Tibial nerve (tissue), 4 donors: ENCODE results near the gene RBMS3. TPM values are rescaled to one million over a fixed set of nuclear protein-coding genes. Genes with fewer than 3 reads are reported as not detected.

Experiments used
- DNase-seq, 2 donors: peaks; one replicate each; pipeline ENCODE4 v3.0.0-alpha.2; 2019; ENCODE audit warnings: low spot score in 2 of 2
- H3K27ac ChIP-seq, 4 donors: fragments of 200-600 bp; sonication (generic) in 3 of 4; one replicate each; pipeline ENCODE4 v1.5.1; 2017 to 2019; ENCODE audit warnings: mild to moderate bottlenecking in 1 of 4
- H3K27me3 ChIP-seq, 2 donors: fragments of 200-600 bp; sonication (generic) in 1 of 2; one replicate each; pipeline versions ENCODE4 v1.5.1 to v1.6.0; 2017 to 2019
- H3K36me3 ChIP-seq, 3 donors: fragments of 200-600 bp; sonication (generic); one replicate each; pipeline ENCODE4 v1.5.1; 2018 to 2019
- H3K4me1 ChIP-seq, 4 donors: fragments of 200-600 bp; sonication (generic) in 3 of 4; one replicate each; pipeline ENCODE4 v1.5.1; 2017 to 2019
- H3K4me3 ChIP-seq, 4 donors: fragments of 200-600 bp; sonication (generic) in 3 of 4; one replicate each; pipeline ENCODE4 v1.5.1; 2017 to 2019; ENCODE audit warnings: mild to moderate bottlenecking in 1 of 4, moderate library complexity in 1 of 4
- H3K9me3 ChIP-seq, 4 donors: fragments of 200-600 bp; sonication (generic) in 3 of 4; one replicate each; pipeline ENCODE4 v1.5.1; 2017 to 2019
- EP300 ChIP-seq, 2 donors: sonication (generic); formaldehyde crosslinking; IDR thresholded peaks; one replicate each; pipeline ENCODE4 v1.6.1; 2017; ENCODE audit warnings: antibody characterized with exemption in 2 of 2, mild to moderate bottlenecking in 1 of 2
- POLR2A ChIP-seq, 2 donors: fragments of 450-650 bp; IDR thresholded peaks; one replicate each; pipeline ENCODE4 v1.6.1; 2017; ENCODE audit warnings: antibody characterized with exemption in 2 of 2, mild to moderate bottlenecking in 2 of 2, moderate library complexity in 2 of 2
- WGBS, 2 donors: methylation state at CpG; one replicate each; pipeline ENCODE4 v1.1.5; 2018; 5-methylcytosine and 5-hydroxymethylcytosine counted together
- total RNA-seq, 4 donors: library from RNA; depleted of rRNA; stranded (reverse); fragments of >200 nt; gene quantifications; one replicate each; pipeline ENCODE4 v1.1.0, GENCODE V29; 2016
- TF ChIP-seq, protein P1 (sequence below), 5 experiments: fragments of 200-600 bp in 3 of 5; fragments of 450-650 bp in 2 of 5; sonication (generic) in 3 of 5; IDR thresholded peaks; one replicate each; pipeline ENCODE4 v1.5.1; 2016 to 2019; ENCODE audit warnings: antibody characterized with exemption in 5 of 5, mild to moderate bottlenecking in 3 of 5, moderate library complexity in 2 of 5

The RBMS3 gene
- total RNA-seq, 4 donors from 2014 or later: 157 to 175 (median 161) TPM

DNA sequence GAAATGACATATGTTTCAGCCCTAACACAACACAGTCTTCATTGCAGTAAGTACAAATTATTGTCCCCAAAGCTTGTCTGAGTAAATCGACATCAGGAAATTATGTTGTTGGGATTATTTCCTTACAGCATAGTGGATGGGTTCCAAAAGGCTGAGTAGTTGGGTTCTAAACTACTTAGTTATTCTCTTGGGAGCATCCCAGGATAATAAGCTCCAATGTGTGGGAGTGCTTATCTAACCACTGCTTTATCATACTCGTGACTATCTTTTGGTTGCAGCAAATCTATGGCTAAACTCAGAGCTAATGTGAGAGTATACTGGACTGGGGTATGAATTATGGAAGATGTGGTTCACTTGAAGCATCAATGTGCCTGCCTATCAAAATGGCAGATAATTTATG is 128.5 kb downstream of the RBMS3 start:
- TF ChIP-seq POLR2A (IDR thresholded peaks at IDR 0.05): no peak
- no peak for TF ChIP-seq EP300 (IDR thresholded peaks at IDR 0.05)
- TF ChIP-seq, protein P1, sequence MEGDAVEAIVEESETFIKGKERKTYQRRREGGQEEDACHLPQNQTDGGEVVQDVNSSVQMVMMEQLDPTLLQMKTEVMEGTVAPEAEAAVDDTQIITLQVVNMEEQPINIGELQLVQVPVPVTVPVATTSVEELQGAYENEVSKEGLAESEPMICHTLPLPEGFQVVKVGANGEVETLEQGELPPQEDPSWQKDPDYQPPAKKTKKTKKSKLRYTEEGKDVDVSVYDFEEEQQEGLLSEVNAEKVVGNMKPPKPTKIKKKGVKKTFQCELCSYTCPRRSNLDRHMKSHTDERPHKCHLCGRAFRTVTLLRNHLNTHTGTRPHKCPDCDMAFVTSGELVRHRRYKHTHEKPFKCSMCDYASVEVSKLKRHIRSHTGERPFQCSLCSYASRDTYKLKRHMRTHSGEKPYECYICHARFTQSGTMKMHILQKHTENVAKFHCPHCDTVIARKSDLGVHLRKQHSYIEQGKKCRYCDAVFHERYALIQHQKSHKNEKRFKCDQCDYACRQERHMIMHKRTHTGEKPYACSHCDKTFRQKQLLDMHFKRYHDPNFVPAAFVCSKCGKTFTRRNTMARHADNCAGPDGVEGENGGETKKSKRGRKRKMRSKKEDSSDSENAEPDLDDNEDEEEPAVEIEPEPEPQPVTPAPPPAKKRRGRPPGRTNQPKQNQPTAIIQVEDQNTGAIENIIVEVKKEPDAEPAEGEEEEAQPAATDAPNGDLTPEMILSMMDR (IDR thresholded peaks at IDR 0.05): no peak
- 38 to 49% methylated on average over 2 of the region's 2 CpGs for WGBS, 2 donors

DNA sequence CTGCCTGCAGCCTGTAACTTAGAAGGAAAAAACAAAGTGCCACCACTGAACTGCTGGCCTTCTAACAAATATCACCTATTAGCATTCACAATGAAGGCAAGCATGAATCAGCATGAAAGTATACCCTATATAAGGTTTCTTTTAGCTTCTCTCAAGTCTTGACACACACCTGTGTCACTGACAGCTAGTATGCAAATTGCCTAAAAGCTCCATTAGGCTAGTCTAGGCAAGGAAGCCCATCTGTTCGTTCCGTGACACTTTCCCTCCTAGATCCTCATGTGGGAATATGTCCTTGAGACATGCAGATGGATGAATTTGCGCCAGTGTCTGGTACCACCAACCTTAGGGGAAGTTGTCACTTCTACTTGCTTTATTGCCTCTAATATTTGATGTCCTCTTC is 129.3 kb downstream of the RBMS3 start:
- H3K27me3 ChIP-seq: no peaks in the 10 kb centered on the region
- DNase-seq: no peak
- peaks cover 0 to 69% (median 18%) of the 10 kb centered on the region in 4 donors for H3K4me1 ChIP-seq
- 82 to 87% methylated on average over 3 of the region's 3 CpGs for WGBS, 2 donors
- H3K4me3 ChIP-seq: no peak overlapping the region
- TF ChIP-seq EP300 (IDR thresholded peaks at IDR 0.05) (no peak), POLR2A (IDR thresholded peaks at IDR 0.05) (no peak)
- TF ChIP-seq, protein P1 (IDR thresholded peaks at IDR 0.05): no peak
- no peaks in the 10 kb centered on the region for H3K9me3 ChIP-seq
- peak overlapping the region in 1 of 4 donors; percentile 52 for H3K27ac ChIP-seq
- no peaks in the 10 kb centered on the region for H3K36me3 ChIP-seq

More for the DNA sequence above, 128.5 kb downstream of the RBMS3 start:
- Histone ChIP-seq H3K36me3 (no peaks in the 10 kb centered on the region), H3K4me3 (no peak overlapping the region), H3K27ac (peak overlapping the region in 1 of 4 donors; percentile 53), H3K4me1 (peaks cover 0 to 65% (median 18%) of the 10 kb centered on the region in 4 donors), H3K9me3 (no peaks in the 10 kb centered on the region), H3K27me3 (no peaks in the 10 kb centered on the region)
- DNase-seq: no peak

DNA sequence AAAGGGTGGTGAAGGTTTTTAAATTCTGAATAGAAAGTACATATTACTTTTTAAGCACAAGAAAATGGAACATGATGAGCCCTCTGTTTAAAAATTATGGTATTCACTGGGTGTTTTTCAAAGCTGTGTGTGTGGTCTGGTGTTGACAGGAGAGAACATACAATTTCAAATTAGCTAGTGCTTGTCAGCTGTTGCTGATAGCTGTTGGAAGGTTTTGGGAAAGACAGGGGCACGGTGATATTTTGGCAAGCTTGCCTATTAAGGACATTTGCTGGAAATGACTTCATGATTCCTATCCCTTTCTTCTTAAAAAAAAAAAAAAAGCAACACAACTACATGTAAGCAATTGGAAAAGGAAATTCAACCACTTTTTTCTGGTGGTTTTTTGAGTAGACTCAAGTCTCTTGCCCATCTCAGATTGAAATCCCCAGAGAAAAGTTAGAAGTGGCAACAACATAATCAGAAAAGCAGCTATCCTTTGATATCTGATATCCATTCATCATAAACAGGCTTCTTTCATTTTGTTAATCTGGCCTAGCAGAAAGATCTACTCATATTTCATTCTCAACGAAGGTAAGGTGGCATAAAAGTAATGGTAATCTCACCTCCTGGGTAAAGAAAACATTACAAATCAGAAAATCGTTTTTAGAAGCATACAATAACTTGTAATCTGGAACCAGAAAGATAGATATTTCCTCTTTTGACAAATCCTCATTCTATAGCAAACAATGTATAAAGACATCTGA is 130.0 kb downstream of the RBMS3 start:
- Histone ChIP-seq H3K4me1 (peaks cover 0 to 66% (median 16%) of the 10 kb centered on the region in 4 donors), H3K36me3 (no peaks in the 10 kb centered on the region), H3K27me3 (no peaks in the 10 kb centered on the region), H3K9me3 (no peaks in the 10 kb centered on the region), H3K27ac (peak overlapping the region in 2 of 4 donors; percentile 15 to 52), H3K4me3 (no peak overlapping the region)
- WGBS, 2 donors: 33 to 35% methylated on average over 3 of the region's 3 CpGs
- TF ChIP-seq EP300 (IDR thresholded peaks at IDR 0.05): peak in 1 of 2 donors; percentile 53
- TF ChIP-seq, protein P1 (IDR thresholded peaks at IDR 0.05): no peak
- DNase-seq: no peak

DNA sequence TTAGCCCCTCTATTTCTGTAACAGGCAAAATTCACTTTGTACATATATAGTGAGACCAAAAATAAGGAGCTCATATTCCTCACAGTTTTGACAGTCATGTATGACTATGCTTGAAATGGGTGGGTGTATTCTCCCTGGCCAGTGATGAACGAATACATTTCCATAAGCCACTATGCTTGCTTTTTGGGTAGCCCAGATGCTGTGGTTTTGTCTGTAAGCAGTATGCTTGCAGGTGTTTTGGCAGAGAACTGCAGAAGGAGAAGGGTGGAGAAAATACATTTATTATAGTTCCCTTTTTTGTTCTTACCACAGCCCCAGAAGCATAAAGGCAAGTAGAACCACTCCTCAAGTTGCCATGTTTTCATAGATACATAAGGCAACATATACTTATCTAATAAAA is 131.2 kb downstream of the RBMS3 start:
- no peak overlapping the region for H3K27ac ChIP-seq
- no peaks in the 10 kb centered on the region for H3K9me3 ChIP-seq
- peaks cover 0 to 63% (median 12%) of the 10 kb centered on the region in 4 donors for H3K4me1 ChIP-seq
- no peak for DNase-seq
- no peak overlapping the region for H3K4me3 ChIP-seq
- H3K27me3 ChIP-seq: no peaks in the 10 kb centered on the region
- WGBS, 2 donors: 0 to 61% methylated on average over 1 of the region's 1 CpG
- no peaks in the 10 kb centered on the region for H3K36me3 ChIP-seq
- TF ChIP-seq EP300 (IDR thresholded peaks at IDR 0.05) (no peak), POLR2A (IDR thresholded peaks at IDR 0.05) (no peak)
- TF ChIP-seq, protein P1 (IDR thresholded peaks at IDR 0.05): no peak

DNA sequence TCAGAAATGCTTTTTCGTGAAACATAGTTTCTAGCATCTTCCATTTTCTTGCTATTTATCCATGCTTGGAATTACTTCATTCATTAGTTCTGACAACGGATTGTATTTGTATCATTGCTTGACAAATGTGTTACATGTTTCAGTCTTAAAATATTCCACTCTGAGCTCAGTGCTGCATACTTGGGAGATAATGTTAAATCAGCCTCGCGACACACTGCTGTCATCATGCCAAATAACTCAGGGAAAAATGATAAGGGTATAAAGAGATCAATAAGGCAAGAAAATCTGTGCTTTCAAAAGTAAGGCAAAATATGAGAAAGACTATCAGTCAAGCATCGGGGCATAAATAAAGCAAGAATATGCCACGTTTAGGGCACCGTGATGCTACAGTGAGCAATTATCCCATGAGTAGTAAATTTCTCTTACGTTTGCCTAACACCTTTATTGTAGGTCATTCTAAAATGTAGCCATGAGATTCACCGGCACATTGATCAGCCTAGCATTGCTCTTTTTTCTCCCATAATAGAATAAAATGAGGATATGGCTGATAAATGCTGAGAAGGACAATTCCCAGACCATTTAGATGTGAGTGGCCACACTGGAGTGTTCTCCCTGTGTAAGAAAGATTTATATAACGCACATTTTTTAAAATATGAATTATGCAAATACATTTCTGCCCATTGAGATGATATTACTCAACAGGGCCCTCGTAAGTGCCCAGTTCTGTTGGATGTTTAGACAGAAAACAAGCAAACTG is 133.8 kb downstream of the RBMS3 start:
- Histone ChIP-seq H3K27ac (no peak overlapping the region), H3K9me3 (no peaks in the 10 kb centered on the region), H3K4me3 (no peak overlapping the region), H3K27me3 (no peaks in the 10 kb centered on the region), H3K4me1 (peaks cover 0 to 51% (median 8%) of the 10 kb centered on the region in 4 donors), H3K36me3 (no peaks in the 10 kb centered on the region)
- WGBS, 2 donors: 47 to 61% methylated on average over 11 of the region's 11 CpGs
- DNase-seq: no peak
- no peak for TF ChIP-seq POLR2A (IDR thresholded peaks at IDR 0.05)
- TF ChIP-seq, protein P1 (IDR thresholded peaks at IDR 0.05): no peak
- TF ChIP-seq EP300 (IDR thresholded peaks at IDR 0.05): no peak
